CD4-positive, alpha-beta T cell (primary cell): ENCODE measurements around the gene INSIG1. TPM values are rescaled to one million over a fixed set of nuclear protein-coding genes. Genes with fewer than 3 reads are reported as not detected.

Source experiments
- ATAC-seq: fragments of 200-7000 bp; cut with Tn5 transposase; one replicate; pipeline ENCODE4 v1.10.0; 2022; ENCODE audit warnings: mild to moderate bottlenecking; ENCODE audit not compliant: poor library complexity
- CTCF ChIA-PET: fragments of 350-600 bp; sonication (Branson Sonifier 250); formaldehyde crosslinking; loops from one replicate; lab custom pipeline; 2021; ENCODE audit warnings: antibody characterized with exemption, inconsistent platforms; lab: Charles Lee
- POLR2A ChIA-PET: fragments of 350-600 bp; sonication (Branson Sonifier 250); formaldehyde crosslinking; loops from one replicate; lab custom pipeline; 2021; ENCODE audit warnings: antibody characterized with exemption, inconsistent platforms; lab: Charles Lee
- DNase-seq, 14 experiments: peaks; one replicate each; pipeline ENCODE4 v3.0.0-alpha.2; 2013 to 2020; ENCODE audit warnings: mixed read lengths in 2 of 14
- H3K27ac ChIP-seq, 2 donors: one replicate each; pipeline versions ENCODE4 v1.5.1 to v1.7.0; 2013; ENCODE audit warnings: low read length in 2 of 2, low read depth in 1 of 2, mild to moderate bottlenecking in 1 of 2
- H3K27me3 ChIP-seq, 2 experiments: 1 replicate in 1 of 2; 2 replicates in 1 of 2; pipeline versions ENCODE4 v1.6.1 to v1.7.0; 2013; ENCODE audit warnings: low read length in 2 of 2, control low read depth in 1 of 2, mild to moderate bottlenecking in 1 of 2, moderate library complexity in 1 of 2; ENCODE audit not compliant: insufficient read depth in 2 of 2, control insufficient read depth in 1 of 2
- H3K36me3 ChIP-seq: one replicate; pipeline ENCODE4 v1.6.1; 2013; ENCODE audit warnings: low read length, control low read depth; ENCODE audit not compliant: insufficient read depth
- H3K4me1 ChIP-seq: one replicate; pipeline ENCODE4 v1.6.1; 2013; ENCODE audit warnings: low read length, control low read depth; ENCODE audit not compliant: insufficient read depth
- H3K4me3 ChIP-seq: one replicate; pipeline ENCODE4 v1.5.1; 2013; ENCODE audit warnings: mild to moderate bottlenecking, low read length, moderate library complexity
- H3K9me3 ChIP-seq, 2 experiments: 1 replicate in 1 of 2; 2 replicates in 1 of 2; pipeline versions ENCODE4 v1.6.1 to v1.7.0; 2013; ENCODE audit warnings: low read length in 2 of 2, mild to moderate bottlenecking in 2 of 2, control low read depth in 1 of 2, moderate library complexity in 1 of 2; ENCODE audit not compliant: control insufficient read depth in 1 of 2, insufficient read depth in 1 of 2
- H3K27ac Mint-ChIP-seq: one replicate; pipeline ENCODE4 v1.8.0; 2020; ENCODE audit warnings: mixed read lengths
- H3K27me3 Mint-ChIP-seq: one replicate; pipeline ENCODE4 v1.8.0; 2021; ENCODE audit warnings: mixed read lengths
- H3K36me3 Mint-ChIP-seq: one replicate; pipeline ENCODE4 v1.8.0; 2021; ENCODE audit warnings: low read depth, mixed read lengths
- H3K4me1 Mint-ChIP-seq: one replicate; pipeline ENCODE4 v1.8.0; 2021; ENCODE audit warnings: low read depth, mixed read lengths
- H3K4me3 Mint-ChIP-seq: one replicate; pipeline ENCODE4 v1.8.0; 2020; ENCODE audit warnings: mild to moderate bottlenecking, mixed read lengths
- H3K9me3 Mint-ChIP-seq: one replicate; pipeline ENCODE4 v1.8.0; 2020; ENCODE audit warnings: mixed read lengths
- CTCF ChIP-seq: fragments of 200-600 bp; IDR thresholded peaks from one replicate; pipeline ENCODE4 v1.8.0; 2022; ENCODE audit warnings: antibody characterized with exemption, mild to moderate bottlenecking
- intact Hi-C, 2 experiments: fragments of 100-400 bp; cut with DNase I in 1 of 2; cut with micrococcal nuclease in 1 of 2; formaldehyde crosslinking; loops; one replicate each; pipeline versions ENCODE4 v1.15.1 to v1.9.0; 2023 to 2025; cut with DNase I, micrococcal nuclease
- total RNA-seq, 174 experiments: library from RNA in 2 of 174; stranded (reverse) in 2 of 174; gene quantifications; one replicate each; pipeline ENCODE4 v1.2.3 and lab custom pipeline; 2021 to 2026

INSIG1 gene
- total RNA-seq, 2 experiments from 2014 or later = 58.1 to 60.9 TPM

GRCh38 chr7:155285833-155286232 is 11.8 kb upstream of the INSIG1 start:
- Histone ChIP-seq H3K4me1 (peaks cover 31% of the 10 kb centered on the region), H3K4me3 (no peak overlapping the region), H3K9me3 (no peaks in the 10 kb centered on the region), H3K27me3 (no peaks in the 10 kb centered on the region), H3K27ac (no peak overlapping the region), H3K36me3 (no peaks in the 10 kb centered on the region)
- no peak for DNase-seq
- intact Hi-C loops = no loop called here
- Mint-ChIP-seq H3K27me3 (no peaks in the 10 kb centered on the region), H3K9me3 (no peaks in the 10 kb centered on the region), H3K27ac (no peak overlapping the region), H3K4me3 (no peak overlapping the region), H3K4me1 (no peaks in the 10 kb centered on the region), H3K36me3 (no peaks in the 10 kb centered on the region)
- no peak for ATAC-seq
- POLR2A ChIA-PET = no interaction called here
- CTCF ChIA-PET = no interaction called here
- TF ChIP-seq CTCF = no peak

- TF ChIP-seq CTCF = no peak
- ChIA-PET CTCF (no interaction called here), POLR2A (interaction anchor here (2.9 kb wide), 1 partner anchor 11 kb away, joined by 27 read pairs; the partner anchor contains the start of gene INSIG1)
- DNase-seq (no peak), ATAC-seq (no peak)
- Histone ChIP-seq H3K27ac (no peak overlapping the region), H3K36me3 (no peaks in the 10 kb centered on the region), H3K9me3 (no peaks in the 10 kb centered on the region), H3K27me3 (no peaks in the 10 kb centered on the region), H3K4me1 (peaks cover 31% of the 10 kb centered on the region), H3K4me3 (no peak overlapping the region)
- Mint-ChIP-seq H3K36me3 (no peaks in the 10 kb centered on the region), H3K27me3 (no peaks in the 10 kb centered on the region), H3K27ac (no peak overlapping the region), H3K4me1 (no peaks in the 10 kb centered on the region), H3K9me3 (no peaks in the 10 kb centered on the region), H3K4me3 (no peak overlapping the region)
- intact Hi-C loops = no loop called here
These were observed 11.0 kb upstream of the INSIG1 start for GRCh38 chr7:155286686-155287085.

GRCh38 chr7:155287284-155287935 is 10.3 kb upstream of the INSIG1 start:
- Histone ChIP-seq H3K27ac (no peak overlapping the region), H3K9me3 (no peaks in the 10 kb centered on the region), H3K36me3 (no peaks in the 10 kb centered on the region), H3K27me3 (no peaks in the 10 kb centered on the region), H3K4me1 (peaks cover 31% of the 10 kb centered on the region), H3K4me3 (no peak overlapping the region)
- H3K27ac Mint-ChIP-seq = no peak overlapping the region
- H3K27me3 Mint-ChIP-seq = no peaks in the 10 kb centered on the region
- H3K4me1 Mint-ChIP-seq = no peaks in the 10 kb centered on the region
- no peak for DNase-seq
- no peaks in the 10 kb centered on the region for H3K9me3 Mint-ChIP-seq
- H3K4me3 Mint-ChIP-seq = no peak overlapping the region
- ChIA-PET CTCF (interaction anchor here (0.8 kb wide), 1 partner anchor 57 kb away, joined by 3 read pairs; no protein-coding TSS in a partner anchor), POLR2A (interaction anchor here (2.9 kb wide), 1 partner anchor 10 kb away, joined by 27 read pairs; the partner anchor contains the start of gene INSIG1)
- no peaks in the 10 kb centered on the region for H3K36me3 Mint-ChIP-seq
- intact Hi-C loops = no loop called here
- no peak for TF ChIP-seq CTCF
- ATAC-seq = no peak
